Iris pigment epithelial cell (primary cell): Measurements from ENCODE around the gene SBDS.
"Not testable (repeated sequence)": the region's sequence is repeated elsewhere in the genome, so short reads cannot be mapped to it uniquely, and the experiment has no call there.

ENCODE experiments used
- DNase-seq: peaks from one replicate; pipeline ENCODE4 v3.0.0-alpha.2; 2011; ENCODE audit warnings: low read depth

Gene SBDS

DNA sequence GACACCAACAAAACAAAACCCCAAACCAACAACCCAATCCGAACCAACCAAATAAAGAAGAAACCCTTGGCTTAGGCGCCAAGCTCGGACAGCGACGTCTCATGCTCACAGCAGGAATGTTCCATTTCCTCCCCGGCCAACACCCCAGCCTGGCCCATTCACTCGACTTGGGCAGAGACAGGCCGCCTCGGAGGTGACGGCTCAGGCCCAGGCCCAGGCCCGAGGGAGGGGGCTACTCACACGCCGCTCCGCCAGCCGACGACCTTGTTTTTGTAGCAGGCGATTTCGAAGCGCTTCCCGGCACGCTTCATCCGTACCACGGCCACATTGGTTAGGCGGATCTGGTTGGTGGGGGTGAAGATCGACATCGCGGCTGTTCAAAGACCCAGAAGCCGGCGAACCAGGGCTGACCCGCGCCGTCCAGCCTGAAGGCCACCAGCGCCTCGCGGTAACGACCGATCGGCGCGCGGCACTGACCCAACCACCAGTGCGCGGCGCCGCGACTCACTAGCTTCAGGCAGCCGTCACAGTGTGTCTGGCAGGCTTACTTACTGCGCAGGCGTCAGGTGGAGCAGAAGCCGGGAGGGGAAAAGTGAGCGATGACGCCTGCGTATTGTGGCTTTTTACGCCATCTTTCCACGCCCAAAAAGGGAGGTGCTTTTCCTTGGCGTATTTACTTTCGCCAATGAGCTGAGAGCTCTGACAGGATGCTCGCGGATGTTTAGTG is at the start of gene SBDS:
TSS of gene SBDS (minus strand) at position 537 of the 727 bp plus-strand sequence. CDS start at position 368, 169 bp downstream.
- DNase-seq: peak; percentile 98

DNA sequence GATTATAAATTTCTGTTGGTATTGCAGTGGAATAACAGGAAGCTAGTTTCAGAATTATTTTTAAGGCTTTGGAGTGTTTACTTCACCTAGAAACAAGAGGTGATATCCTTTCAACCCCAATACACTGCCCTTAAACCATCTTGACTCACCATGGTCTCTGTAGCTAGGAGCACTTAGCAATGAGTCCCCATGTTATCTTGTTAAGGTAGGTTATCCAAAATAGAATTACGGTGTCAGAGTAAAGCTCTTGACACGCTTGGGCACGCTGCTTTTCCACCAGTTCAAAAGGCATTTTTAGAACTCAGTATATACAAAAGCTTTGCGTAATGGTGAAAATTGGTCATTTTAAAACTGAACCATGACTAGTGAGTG is 48.2 kb upstream of the SBDS start:
- peak; percentile 9 for DNase-seq

DNA sequence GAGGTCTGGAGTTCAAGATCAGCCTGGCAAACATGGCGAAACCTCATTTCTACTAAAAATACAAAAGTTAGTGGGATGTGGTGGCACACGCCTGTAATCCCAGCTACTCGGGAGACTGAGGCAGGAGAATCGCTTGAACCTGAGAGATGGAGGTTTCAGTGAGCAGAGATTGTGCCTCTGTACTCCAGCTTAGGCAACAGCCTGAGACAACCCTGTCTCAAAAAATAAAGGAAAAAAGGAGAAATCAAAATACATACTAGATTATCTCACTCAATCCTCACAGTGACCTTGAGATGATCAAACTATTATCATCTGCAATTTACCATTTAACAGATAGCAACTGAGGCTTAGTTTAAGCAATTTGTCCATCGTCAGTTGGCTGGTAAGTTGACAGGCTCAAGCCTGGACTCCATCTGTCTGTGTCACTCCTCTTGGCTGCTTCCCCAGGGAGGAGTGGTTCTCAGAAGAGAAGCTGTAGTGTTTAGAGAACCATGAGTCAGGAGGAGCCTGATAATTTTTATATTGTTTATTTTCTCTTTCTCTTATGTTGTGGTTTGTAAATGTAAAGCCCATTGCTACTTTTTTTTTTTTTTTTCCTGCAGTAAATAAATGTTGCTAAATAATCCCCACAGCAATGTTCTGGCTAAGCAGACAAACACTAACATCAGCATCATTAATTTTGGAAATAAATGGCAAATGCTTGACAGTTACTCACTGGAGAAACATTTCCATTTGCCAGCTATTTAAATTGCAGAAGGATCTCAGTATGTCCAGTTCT is 47.6 kb upstream of the SBDS start:
- DNase-seq: peak; percentile 85

DNA sequence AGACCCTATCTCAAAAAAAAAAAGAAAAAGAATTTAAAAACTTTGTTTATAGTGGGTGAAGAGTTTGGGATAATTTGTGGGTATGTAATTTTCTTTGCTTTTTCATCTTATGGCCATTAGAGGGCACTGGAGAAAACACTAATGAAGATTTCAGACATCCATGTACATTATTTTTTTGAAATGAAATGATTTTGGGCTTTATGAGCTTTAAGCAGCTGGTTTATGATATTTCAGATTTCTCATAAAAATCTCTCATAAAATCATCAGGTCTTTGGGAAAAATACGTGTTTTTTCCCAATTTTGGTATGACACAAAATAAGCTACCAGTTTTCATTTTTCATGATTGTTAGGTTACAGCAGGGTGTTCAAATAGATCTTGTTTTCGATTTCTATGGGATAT is 45.4 kb upstream of the SBDS start:
- DNase-seq: not testable (repeated sequence)

DNA sequence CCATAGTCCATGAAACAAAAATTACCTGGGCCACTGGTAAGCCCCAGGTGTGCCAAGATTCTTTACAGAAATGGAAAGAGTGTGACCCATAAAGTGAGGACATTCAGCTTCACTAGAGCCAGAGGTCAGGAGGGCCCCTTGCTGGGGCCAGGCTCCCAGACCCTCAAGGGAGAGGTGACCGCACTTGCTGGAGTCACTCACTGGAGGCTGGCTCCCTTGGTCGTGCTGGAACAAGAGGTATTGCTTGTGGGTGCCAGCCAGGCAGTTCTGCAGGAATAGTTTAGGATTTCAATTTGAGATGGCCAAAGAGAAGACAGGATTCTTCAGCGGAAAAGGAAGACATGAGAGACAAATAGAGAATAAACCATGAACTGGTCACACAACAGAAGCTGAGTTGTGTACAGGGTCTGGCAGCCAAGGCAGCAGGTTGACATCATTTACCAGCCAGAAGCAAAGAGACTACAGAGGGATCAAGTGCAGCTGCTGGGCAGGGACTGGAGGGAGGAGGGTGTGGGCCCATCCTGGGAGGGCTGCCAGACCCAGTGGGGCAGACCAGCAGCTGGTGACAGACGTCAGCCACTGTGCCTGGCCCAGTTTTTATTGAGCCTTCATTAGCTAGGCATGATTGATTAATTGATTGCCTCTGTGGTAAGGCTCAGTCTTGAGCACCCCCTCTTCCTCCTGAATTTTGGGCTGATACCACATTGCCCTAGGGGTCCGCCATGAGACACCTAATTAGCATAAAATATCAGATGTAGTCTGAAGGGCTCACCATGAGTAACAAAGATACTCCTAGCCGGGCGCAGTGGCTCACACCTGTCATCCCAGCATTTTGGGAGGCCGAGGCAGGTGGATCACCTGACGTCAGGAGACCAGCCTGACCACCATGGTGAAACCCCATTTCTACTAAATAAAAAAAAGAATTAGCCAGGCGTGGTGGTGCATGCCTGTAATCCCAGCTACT is 41.3 kb upstream of the SBDS start:
- DNase-seq: not testable (repeated sequence)

DNA sequence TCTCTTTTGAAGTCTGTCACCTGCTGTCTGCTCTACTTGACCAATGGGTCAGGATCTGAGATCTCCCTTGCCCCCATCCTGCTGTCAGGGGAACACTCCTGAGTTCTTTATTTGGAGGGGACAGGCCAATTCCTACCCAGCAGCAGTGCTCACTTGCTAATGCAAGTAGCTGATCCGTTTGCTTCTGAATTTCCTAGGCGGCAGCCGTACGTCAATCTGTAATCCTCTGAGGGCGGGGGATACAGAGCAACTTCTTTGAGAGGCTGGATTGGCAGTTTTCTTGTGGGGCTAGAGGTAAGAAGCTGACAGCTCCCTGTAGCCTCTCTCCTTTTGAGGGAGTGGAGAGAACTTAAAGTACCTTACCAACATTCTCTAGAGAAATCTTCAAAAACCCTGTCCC is 37.9 kb upstream of the SBDS start:
- DNase-seq: no peak

DNA sequence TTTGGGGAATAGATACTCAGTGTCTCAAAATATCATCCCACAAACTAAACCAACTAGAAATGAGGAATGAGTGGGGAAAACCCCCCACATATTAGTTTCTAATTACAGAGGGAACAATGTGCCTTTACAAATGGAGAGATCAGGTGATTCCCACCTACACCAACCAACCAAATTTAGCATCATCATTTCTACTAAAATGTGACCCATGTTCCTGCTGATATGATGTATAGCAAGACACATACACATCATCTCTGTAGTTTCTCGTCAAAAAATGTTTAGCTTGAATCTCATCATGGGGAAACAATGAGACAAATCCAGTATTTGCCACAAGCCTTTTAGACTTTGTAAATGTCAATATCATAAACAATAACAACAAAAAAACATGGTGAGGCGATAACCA is 36.3 kb upstream of the SBDS start:
- DNase-seq: not testable (repeated sequence)

DNA sequence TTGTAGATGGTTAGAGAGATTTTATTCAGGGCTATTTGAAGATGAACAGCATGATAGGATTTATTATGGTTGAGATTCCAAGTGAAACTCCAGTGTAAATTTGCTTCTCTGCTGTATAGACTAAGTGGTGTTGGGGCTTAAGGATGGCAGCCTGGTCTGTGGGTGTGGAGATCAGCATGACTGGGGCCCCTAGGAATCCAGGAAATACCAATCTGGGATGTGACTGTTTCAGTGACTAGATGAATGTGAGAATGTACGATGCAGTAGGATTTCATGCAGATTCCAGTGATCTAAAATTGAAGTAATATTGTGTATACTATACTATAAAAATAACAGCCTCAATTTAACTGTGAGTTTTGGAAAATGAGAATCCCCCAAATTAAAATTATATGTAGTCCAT is 30.1 kb upstream of the SBDS start:
- DNase-seq: peak; percentile 77

DNA sequence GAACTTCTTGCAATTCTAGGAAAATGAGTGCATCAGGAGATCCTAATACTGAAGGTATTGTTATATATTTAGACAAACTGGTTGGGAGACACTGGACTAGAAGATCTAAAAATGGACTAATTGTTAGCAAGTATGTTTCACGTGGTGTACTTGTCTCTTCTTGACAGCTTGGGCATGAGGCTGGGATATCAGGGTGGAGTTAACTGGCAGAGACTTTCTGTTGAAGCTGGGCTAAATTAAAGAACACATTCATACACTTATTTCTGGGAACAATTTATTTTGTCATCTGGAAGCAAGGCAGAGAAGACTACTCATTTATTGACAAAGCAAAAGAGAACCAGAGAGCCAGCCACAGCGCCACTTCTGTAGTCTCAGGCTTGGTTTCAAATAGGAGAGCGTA is 27.1 kb upstream of the SBDS start:
- DNase-seq: no peak

DNA sequence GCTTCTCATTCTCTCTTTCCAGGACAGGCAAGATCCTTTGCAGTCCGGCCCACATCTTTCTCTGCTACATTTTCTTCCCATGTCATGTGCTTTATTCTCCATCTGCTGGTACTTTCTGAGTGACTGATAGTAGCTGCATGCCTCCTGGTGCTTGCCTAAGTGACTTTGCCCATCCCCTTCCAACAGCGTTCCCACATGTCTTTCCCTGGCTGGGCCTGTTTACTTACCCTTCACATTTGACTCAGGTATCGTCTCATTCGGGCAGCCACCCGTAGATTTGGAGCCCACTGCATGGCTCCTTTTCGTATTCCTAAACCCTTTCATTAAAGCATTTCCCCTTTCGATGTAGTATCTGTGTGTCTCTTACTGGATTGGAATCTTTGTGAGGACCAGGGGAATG is 25.9 kb upstream of the SBDS start:
- no peak for DNase-seq

DNA sequence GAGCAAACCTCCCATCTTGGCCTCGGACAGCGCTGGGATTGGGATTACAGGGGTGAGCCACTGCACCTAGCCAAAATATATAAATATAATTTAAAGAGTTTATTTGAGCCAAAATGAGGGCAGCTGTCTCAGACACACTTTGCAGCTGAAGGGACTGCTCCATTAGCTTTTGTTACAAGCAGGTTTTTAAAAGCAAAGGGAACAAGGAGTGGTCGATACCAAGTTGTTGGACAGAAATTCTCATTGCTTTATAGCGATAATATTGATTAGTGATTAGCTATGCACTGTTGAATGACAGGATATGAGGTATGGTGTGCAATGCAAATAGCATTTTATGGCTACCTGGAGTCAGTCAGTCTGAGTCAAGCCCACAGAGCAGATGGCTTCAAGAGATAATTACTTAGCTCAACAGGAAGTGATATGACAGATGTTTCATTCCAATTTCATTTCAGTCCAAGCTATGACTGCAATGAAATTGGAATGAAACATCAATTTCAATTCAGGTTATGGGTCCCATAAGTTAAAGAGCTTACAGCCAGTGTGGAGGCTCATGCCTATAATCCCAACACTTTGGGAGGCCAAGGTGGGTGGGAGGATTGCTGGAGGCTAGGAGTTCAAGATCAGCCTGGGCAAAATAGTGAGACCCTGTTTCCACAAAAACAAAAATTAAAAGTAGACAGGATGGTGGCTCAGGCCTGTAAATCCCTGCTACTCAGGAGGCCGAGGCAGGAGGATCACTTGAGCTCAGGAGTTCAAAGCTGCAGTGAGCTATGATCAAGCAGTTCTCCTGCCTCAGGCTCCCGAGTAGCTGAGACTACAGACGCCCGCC is 24.4 kb upstream of the SBDS start:
- DNase-seq: peak; percentile 38

DNA sequence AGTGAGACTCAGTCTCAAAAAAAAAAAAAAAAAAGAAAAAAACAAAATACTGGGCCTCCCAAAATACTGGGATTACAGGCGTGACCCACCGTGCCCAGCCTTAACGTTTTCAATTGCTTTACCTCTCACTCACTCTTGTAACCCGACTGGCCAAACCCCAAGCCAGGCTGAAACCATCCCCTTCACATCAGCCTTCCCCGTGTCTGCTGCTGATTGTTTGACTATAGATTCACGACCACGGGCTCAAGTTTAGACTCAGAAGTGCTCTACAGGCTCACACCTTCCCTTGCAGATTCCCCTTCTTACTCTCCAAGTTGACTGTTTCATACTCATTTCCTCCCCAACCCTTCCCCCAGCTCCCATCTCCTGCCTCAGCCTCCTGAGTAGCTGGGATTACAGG is 23.6 kb upstream of the SBDS start:
- DNase-seq: no peak

DNA sequence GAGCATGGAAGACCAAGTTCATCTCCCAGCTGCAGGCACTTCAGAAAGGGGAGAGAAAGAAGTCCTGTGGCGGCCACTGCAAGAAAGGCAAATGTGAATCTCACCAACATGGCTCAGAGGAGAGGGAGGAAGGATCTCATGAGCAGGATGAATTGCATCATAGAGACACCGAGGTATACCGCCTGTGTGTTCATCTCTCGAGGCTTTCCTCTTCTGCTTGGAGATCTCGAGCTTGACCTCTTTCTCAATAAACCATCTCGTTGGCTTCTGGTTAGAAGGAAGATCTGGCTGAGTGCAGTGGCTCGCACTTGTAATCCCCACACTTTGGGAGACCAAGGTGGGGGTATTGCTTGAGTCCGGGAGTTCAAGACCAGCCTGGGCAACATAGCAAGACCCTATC is 22.6 kb upstream of the SBDS start:
- not testable (repeated sequence) for DNase-seq

DNA sequence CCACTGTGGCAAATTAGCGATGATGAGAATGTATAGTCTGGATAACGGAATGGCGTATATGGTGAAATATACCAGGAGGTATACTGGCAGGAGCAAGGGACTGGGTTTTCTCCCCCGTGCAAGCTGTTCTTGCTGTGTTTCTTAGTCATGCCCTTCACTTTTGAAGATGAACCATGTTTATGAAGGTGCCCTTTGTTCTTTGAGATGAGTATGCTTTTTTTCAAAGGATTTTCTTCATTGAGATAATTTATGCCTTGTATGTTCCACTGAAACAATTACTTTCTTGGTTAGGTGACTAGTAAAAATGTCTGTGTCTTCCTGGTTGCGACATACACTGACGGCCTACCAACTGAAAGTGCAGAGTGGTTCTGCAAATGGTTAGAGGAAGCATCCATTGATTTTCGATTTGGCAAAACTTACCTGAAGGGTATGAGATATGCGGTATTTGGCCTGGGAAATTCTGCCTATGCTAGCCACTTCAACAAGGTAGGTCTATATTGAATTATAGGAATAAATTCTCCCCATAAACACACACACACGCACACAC is 18.8 kb upstream of the SBDS start:
- DNase-seq: not testable (repeated sequence)

DNA sequence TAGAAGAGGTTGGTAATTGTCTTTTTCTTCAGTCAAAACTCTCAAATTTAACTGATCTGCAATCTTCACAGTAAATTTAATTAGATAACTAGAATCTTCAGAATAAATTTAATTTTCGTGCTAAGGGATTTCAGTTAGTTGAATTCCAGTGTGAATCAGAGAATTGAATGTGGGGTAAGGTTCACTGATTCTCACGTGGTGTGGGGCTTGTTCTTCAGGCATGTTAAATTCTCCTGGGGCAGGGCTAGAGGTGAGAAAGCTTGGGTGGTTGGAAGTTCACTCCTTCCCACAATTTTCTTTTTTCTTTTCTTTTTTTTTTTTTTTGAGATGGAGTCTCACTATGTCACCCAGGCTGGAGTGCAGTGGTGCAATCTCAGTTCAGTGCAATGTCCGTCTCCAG is 14.3 kb upstream of the SBDS start:
- not testable (repeated sequence) for DNase-seq

DNA sequence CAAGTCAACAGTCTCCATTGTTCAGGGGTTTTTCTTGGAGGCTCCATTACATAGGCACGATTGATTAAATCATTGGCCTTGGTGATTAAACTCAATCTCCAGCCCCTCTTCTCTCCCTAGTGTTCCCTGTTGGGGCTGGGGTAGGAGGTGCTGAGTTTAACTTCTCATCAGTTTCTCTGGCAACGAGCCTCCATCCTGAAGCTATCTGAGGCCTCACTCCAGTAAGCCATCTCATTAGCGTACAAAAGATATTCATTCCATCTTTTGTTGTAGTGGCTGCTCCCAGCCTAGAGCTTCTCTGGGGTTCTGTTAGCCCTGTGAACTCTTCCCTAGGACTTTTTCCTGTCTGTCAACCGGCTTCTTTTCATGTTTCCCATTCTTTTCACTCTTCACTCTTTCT is 12.9 kb upstream of the SBDS start:
- DNase-seq: no peak

DNA sequence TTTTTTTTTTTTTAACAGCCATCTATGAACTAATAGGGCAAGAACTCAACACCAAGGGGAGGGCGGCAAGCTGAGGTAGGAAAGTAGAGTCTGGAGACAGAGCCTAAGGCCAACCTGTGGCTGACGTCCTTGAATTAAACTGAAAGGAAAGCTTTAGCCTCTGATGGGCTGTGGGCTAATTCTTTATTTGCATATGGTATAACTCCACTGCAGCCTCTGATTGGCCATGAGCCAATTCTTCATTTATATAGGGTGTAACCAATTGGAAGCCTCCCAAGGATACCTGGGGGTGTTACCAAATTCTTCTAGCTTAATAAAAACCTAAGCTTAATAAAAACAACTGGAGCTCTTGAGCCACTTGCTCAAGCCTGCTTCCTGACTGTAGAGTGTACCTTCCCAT is 11.6 kb upstream of the SBDS start:
- DNase-seq: no peak

DNA sequence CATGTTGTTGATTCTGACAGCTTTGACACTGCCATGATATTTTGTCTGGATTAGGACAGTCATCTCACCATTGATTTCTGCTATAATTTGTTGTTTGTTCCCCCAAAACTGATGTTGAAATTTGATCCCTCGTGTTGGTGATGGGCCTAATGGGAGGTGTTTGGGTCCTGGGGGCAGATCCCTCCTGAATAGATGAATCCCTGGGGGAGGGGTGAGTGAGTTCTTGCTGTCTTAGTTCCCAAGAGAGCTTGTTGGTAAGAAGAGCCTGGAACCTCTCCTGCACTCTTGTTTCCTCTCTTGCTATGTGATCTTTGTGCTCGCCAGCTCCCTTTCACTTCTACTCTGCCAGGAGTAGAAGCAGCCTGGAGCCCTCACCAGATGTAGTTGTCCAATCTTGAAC is 8.8 kb upstream of the SBDS start:
- DNase-seq: not testable (repeated sequence)

DNA sequence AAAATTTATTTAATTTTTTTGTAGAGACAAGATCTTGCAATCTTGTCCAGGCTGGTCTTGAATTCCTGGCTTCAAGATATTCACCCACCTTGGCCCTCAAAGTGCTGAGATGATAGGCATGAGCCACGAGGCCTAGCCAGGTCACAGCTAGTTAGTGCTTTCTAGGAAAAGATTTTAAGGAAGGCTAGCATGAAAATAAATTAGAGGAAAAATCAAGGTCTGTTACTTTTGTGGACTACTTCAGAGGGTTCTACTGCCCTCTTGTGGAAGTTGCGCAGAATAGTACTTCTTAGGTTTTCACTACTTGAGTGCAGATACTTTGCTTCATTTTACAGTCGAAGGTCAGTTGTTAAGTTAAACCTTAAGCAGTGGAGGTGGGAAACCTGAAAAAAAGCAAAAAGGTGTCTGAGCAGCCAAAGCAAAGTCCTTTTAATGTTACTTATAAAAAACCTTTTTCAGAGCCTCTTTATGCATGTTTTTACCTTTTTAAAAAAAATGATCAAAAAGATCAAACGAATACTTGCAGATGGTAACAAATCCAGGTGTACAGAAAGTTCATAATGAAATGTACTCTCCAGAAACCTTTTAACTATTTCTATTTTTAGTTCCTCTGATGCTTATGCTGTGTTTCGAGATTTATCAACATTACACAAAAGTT is 5.3 kb upstream of the SBDS start:
- peak; percentile 35 for DNase-seq

DNA sequence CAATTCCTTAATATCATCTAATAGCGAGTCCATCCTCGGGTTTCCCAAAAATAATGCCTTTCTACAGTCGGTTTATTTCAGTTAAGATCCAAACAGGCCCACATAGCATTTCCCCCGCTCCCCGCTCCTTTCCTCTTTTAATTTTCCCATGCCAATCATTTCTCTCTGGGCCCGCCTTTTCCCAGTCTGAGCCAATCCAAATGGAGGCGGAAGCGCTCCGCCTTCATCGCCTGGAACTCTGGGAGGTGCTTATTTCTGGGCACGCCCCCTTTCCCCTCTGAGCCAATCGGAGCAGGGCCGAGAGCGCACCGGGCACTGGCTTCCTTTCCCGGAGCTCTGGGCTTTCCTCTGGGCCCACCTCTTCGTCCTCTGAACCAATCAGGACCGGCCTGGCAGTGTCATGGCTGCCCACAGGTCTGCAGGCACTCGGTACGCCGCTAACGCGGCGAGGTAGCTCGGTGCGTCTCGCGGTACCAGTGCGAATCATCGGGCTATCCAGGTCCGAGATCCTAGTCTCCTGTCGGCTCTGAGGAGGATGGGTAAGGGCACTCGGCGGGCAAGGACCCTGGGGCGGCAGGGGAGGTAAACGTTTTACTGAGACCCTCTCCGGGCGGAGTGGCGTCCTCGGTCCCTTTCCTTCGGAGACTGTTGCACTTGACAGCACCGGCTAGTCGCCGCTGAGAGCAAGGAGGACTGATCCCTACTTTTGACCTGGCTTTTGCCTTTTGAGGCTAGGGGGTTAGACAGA is 1.2 kb upstream of the SBDS start, which contains the start of gene TYW1:
TSS of gene TYW1 (plus strand) at position 390 of the 748 bp plus-strand sequence. CDS start at position 536, 146 bp downstream.
- peak; percentile 97 for DNase-seq
